Activated CD4-positive, alpha-beta T cell treated with anti-CD3 and anti-CD28 coated beads for 36 hours (primary cell): ENCODE data around the gene GNG8. TPM values are rescaled to one million over a fixed set of nuclear protein-coding genes. Genes with fewer than 3 reads are reported as not detected.

ENCODE experiments used
- ATAC-seq: fragments of 200-7000 bp; cut with Tn5 transposase; one replicate; pipeline ENCODE4 v1.10.0; 2021; ENCODE audit warnings: mild to moderate bottlenecking, moderate library complexity
- CTCF ChIA-PET: fragments of 350-600 bp; sonication (Branson Sonifier 250); formaldehyde crosslinking; loops from one replicate; lab custom pipeline; 2021; ENCODE audit warnings: antibody characterized with exemption; lab: Charles Lee
- POLR2A ChIA-PET: fragments of 350-600 bp; sonication (Branson Sonifier 250); formaldehyde crosslinking; loops from one replicate; lab custom pipeline; 2021; ENCODE audit warnings: antibody characterized with exemption, inconsistent platforms; lab: Charles Lee
- DNase-seq: peaks from one replicate; pipeline ENCODE4 v3.0.0-alpha.2; 2020
- H3K27ac Mint-ChIP-seq: one replicate; pipeline ENCODE4 v1.8.0; 2021; ENCODE audit warnings: mixed read lengths
- H3K27me3 Mint-ChIP-seq: one replicate; pipeline ENCODE4 v1.8.0; 2021; ENCODE audit warnings: mixed read lengths
- H3K36me3 Mint-ChIP-seq: one replicate; pipeline ENCODE4 v1.8.0; 2021; ENCODE audit warnings: low read depth, mixed read lengths
- H3K4me1 Mint-ChIP-seq: one replicate; pipeline ENCODE4 v1.8.0; 2021; ENCODE audit warnings: mixed read lengths
- H3K4me3 Mint-ChIP-seq: one replicate; pipeline ENCODE4 v1.8.0; 2021; ENCODE audit warnings: mild to moderate bottlenecking, moderate library complexity, mixed read lengths
- H3K9me3 Mint-ChIP-seq: one replicate; pipeline ENCODE4 v1.8.0; 2021; ENCODE audit warnings: low read depth, mixed read lengths
- intact Hi-C, 2 experiments: fragments of 100-400 bp; cut with DNase I in 1 of 2; cut with micrococcal nuclease in 1 of 2; formaldehyde crosslinking; loops; one replicate each; pipeline versions ENCODE4 v1.14.2 to v1.15.1; 2022 to 2024; cut with DNase I, micrococcal nuclease
- total RNA-seq, 2 experiments: library from RNA; stranded (reverse); gene quantifications; one replicate each; pipeline ENCODE4 v1.2.3, GENCODE V29; 2021

The GNG8 gene
- total RNA-seq, 2 experiments from 2014 or later = 13.8 to 17.4 TPM

- CTCF ChIA-PET = interaction anchor here (0.6 to 6.5 kb wide), 15 partner anchors 12 to 184 kb away, joined by 3 to 206 read pairs (median 5); partner anchors contain the start of gene CALM3
- ATAC-seq = no peak
- POLR2A ChIA-PET = interaction anchor here (1.0 to 1.8 kb wide), 5 partner anchors 12 to 60 kb away, joined by 3 to 11 read pairs (median 8); partner anchors contain the start of gene CALM3
- H3K36me3 Mint-ChIP-seq = no peaks in the 10 kb centered on the region
- H3K4me1 Mint-ChIP-seq = peaks cover 28% of the 10 kb centered on the region
- H3K27ac Mint-ChIP-seq = no peak overlapping the region
- peak overlapping the region; percentile 66 for H3K4me3 Mint-ChIP-seq
- peak; percentile 48 for DNase-seq
- intact Hi-C loops = loop anchor here (1.0 to 5.0 kb wide), 10 partner anchors 12 to 614 kb away; partner anchors contain the start of genes ARHGAP35 (in 1 of the 2), CALM3 (in 1 of the 2), CCDC9 (in 1 of the 2) and INAFM1 (in 1 of the 2)
- H3K27me3 Mint-ChIP-seq = peaks cover 12% of the 10 kb centered on the region
- H3K9me3 Mint-ChIP-seq = no peaks in the 10 kb centered on the region
Observed at GRCh38 chr19:46660551-46661019, 24.6 kb upstream of the GNG8 start.

- peak overlapping the region; percentile 66 for H3K4me3 Mint-ChIP-seq
- H3K9me3 Mint-ChIP-seq = no peaks in the 10 kb centered on the region
- ATAC-seq (no peak), DNase-seq (peak; percentile 38)
- no peaks in the 10 kb centered on the region for H3K36me3 Mint-ChIP-seq
- CTCF ChIA-PET = interaction anchor here (6.5 kb wide), 1 partner anchor 44 kb away, joined by 206 read pairs; no protein-coding TSS in a partner anchor
- POLR2A ChIA-PET = interaction anchor here (0.6 to 1.8 kb wide), 3 partner anchors 59 to 583 kb away, joined by 4 to 11 read pairs (median 4); partner anchors contain the start of gene CALM3
- H3K27me3 Mint-ChIP-seq = peaks cover 14% of the 10 kb centered on the region
- intact Hi-C loops = loop anchor here in 1 of 2 experiments (1.0 to 5.0 kb wide), 3 partner anchors 12 to 615 kb away; partner anchors contain the start of gene INAFM1
- peaks cover 28% of the 10 kb centered on the region for H3K4me1 Mint-ChIP-seq
- no peak overlapping the region for H3K27ac Mint-ChIP-seq
Observed at GRCh38 chr19:46660008-46660517, 24.1 kb upstream of the GNG8 start.

- intact Hi-C loops = loop anchor here in 1 of 2 experiments (1.0 to 5.0 kb wide), 3 partner anchors 11 to 615 kb away; partner anchors contain the start of gene INAFM1
- Mint-ChIP-seq H3K36me3 (no peaks in the 10 kb centered on the region), H3K4me3 (peak overlapping the region; percentile 66), H3K9me3 (no peaks in the 10 kb centered on the region), H3K27ac (no peak overlapping the region), H3K4me1 (peaks cover 28% of the 10 kb centered on the region), H3K27me3 (peaks cover 17% of the 10 kb centered on the region)
- DNase-seq (peak; percentile 24), ATAC-seq (no peak)
- ChIA-PET POLR2A (interaction anchor here (0.6 to 1.2 kb wide), 3 partner anchors 48 to 584 kb away, joined by 3 to 4 read pairs (median 4); partner anchors contain the start of gene CALM3), CTCF (interaction anchor here (6.5 kb wide), 1 partner anchor 43 kb away, joined by 206 read pairs; no protein-coding TSS in a partner anchor)
Observed at GRCh38 chr19:46659151-46660007, 23.4 kb upstream of the GNG8 start.

GRCh38 chr19:46656541-46656940 is 20.5 kb upstream of the GNG8 start:
- Mint-ChIP-seq H3K9me3 (no peaks in the 10 kb centered on the region), H3K36me3 (no peaks in the 10 kb centered on the region), H3K27me3 (peaks cover 27% of the 10 kb centered on the region), H3K27ac (no peak overlapping the region), H3K4me3 (no peak overlapping the region), H3K4me1 (peaks cover 19% of the 10 kb centered on the region)
- DNase-seq (peak; percentile 39), ATAC-seq (no peak)
- ChIA-PET CTCF (interaction anchor here (1.0 to 1.9 kb wide), 5 partner anchors 40 to 132 kb away, joined by 3 to 5 read pairs (median 3); no protein-coding TSS in a partner anchor), POLR2A (interaction anchor here (0.7 kb wide), 1 partner anchor 39 kb away, joined by 4 read pairs; no protein-coding TSS in a partner anchor)
- intact Hi-C loops = no loop called here

- Mint-ChIP-seq H3K27me3 (peaks cover 36% of the 10 kb centered on the region), H3K36me3 (no peaks in the 10 kb centered on the region), H3K4me1 (peaks cover 16% of the 10 kb centered on the region), H3K9me3 (no peaks in the 10 kb centered on the region), H3K27ac (no peak overlapping the region), H3K4me3 (no peak overlapping the region)
- intact Hi-C loops = no loop called here
- no peak for DNase-seq
- ChIA-PET POLR2A (no interaction called here), CTCF (interaction anchor here (0.6 kb wide), 1 partner anchor 304 kb away, joined by 3 read pairs; no protein-coding TSS in a partner anchor)
- no peak for ATAC-seq
Observed at GRCh38 chr19:46654621-46655152, 18.7 kb upstream of the GNG8 start.

- ATAC-seq (no peak), DNase-seq (no peak)
- intact Hi-C loops = no loop called here
- Mint-ChIP-seq H3K4me3 (no peak overlapping the region), H3K27me3 (peaks cover 38% of the 10 kb centered on the region), H3K36me3 (no peaks in the 10 kb centered on the region), H3K4me1 (peaks cover 12% of the 10 kb centered on the region), H3K9me3 (peaks cover 2% of the 10 kb centered on the region), H3K27ac (no peak overlapping the region)
- ChIA-PET POLR2A (no interaction called here), CTCF (no interaction called here)
Observed at GRCh38 chr19:46650445-46650844, 14.4 kb upstream of the GNG8 start.

GRCh38 chr19:46648961-46649960 is 13.3 kb upstream of the GNG8 start:
- H3K4me3 Mint-ChIP-seq = no peak overlapping the region
- POLR2A ChIA-PET = no interaction called here
- H3K9me3 Mint-ChIP-seq = peaks cover 2% of the 10 kb centered on the region
- H3K4me1 Mint-ChIP-seq = peaks cover 12% of the 10 kb centered on the region
- H3K36me3 Mint-ChIP-seq = no peaks in the 10 kb centered on the region
- intact Hi-C loops = loop anchor here in 1 of 2 experiments (1.0 kb wide), 1 partner anchor 11 kb away; no protein-coding TSS in a partner anchor
- DNase-seq = no peak
- CTCF ChIA-PET = interaction anchor here (0.6 to 1.0 kb wide), 2 partner anchors 9 to 12 kb away, joined by 3 to 4 read pairs; partner anchors contain the start of gene DACT3
- H3K27ac Mint-ChIP-seq = no peak overlapping the region
- peaks cover 33% of the 10 kb centered on the region for H3K27me3 Mint-ChIP-seq
- ATAC-seq = no peak

GRCh38 chr19:46648060-46648960 is 12.3 kb upstream of the GNG8 start:
- H3K4me3 Mint-ChIP-seq = peak overlapping the region; percentile 24
- POLR2A ChIA-PET = no interaction called here

GRCh38 chr19:46646402-46646801 is 10.4 kb upstream of the GNG8 start:
- DNase-seq (no peak), ATAC-seq (no peak)
- CTCF ChIA-PET = interaction anchor here (1.4 kb wide), 1 partner anchor 11 kb away, joined by 3 read pairs; no protein-coding TSS in a partner anchor
- intact Hi-C loops = no loop called here
- Mint-ChIP-seq H3K27me3 (peaks cover 22% of the 10 kb centered on the region), H3K36me3 (no peaks in the 10 kb centered on the region), H3K9me3 (peaks cover 2% of the 10 kb centered on the region), H3K27ac (no peak overlapping the region), H3K4me3 (no peak overlapping the region), H3K4me1 (peaks cover 12% of the 10 kb centered on the region)
- POLR2A ChIA-PET = no interaction called here

More at GRCh38 chr19:46648060-46648960, 12.3 kb upstream of the GNG8 start:
- Mint-ChIP-seq H3K36me3 (no peaks in the 10 kb centered on the region), H3K9me3 (peaks cover 2% of the 10 kb centered on the region), H3K4me1 (peaks cover 12% of the 10 kb centered on the region), H3K27me3 (peaks cover 29% of the 10 kb centered on the region), H3K27ac (peak overlapping the region; percentile 7)
- ATAC-seq (peak; percentile 63), DNase-seq (peak; percentile 33)
- intact Hi-C loops = loop anchor here in 1 of 2 experiments (1.0 kb wide), 1 partner anchor 12 kb away; no protein-coding TSS in a partner anchor
- CTCF ChIA-PET = interaction anchor here (0.5 to 1.1 kb wide), 4 partner anchors 8 to 103 kb away, joined by 3 to 5 read pairs (median 4); partner anchors contain the start of gene DACT3
